Fibroblast of upper back skin (primary cell): ENCODE results near the gene DRAXIN.
A peak's percentile ranks its signal among the peaks of the same experiment; 100 is the strongest.

ENCODE experiments used
- DNase-seq: peaks from one replicate; pipeline ENCODE4 v3.0.0-alpha.2; 2013

Gene DRAXIN

DNA sequence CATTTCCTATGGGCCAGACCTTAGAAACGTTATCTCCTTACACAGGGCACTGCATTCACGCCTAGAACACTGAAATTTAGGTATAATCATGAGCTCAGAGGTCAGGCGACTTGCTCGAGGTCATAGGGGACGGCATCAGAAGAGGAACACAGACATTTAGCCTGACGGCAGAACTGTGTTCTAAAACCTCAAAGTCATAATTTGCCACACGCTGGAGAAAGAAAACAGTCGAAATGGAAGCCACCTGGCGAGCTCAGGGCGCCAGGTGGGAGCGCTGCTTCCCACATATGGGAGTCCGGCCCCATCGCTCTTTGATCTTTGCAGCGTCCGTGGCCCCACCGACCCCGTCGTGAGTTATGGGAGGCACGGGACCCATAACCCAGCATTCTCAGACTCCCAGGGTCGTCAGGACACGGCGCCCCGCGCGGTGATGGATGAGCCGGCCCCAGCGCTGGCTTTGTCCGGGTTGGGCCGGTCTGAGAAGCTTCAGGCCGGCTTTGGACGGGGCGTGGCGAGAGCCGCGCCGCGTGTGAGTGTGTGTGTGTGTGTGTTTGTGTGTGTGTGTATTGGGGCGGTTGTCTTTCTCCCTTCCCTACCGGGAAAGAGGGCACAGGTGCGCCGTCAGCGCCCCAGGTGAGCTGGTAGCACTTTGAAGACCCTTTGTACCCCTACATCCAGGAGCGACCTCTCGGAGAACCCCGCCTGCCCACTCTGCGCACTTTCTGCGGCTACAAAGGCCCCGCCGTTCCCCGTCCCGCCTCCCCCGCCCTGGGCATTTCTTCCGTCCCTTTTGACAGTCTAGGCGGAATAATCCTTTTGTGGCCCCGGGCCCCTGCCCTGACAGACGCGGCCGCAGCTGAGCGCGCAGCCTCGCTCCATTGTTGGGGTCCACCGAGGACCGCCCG lies 861 bp upstream of the DRAXIN start:
- no peak for DNase-seq

DNA sequence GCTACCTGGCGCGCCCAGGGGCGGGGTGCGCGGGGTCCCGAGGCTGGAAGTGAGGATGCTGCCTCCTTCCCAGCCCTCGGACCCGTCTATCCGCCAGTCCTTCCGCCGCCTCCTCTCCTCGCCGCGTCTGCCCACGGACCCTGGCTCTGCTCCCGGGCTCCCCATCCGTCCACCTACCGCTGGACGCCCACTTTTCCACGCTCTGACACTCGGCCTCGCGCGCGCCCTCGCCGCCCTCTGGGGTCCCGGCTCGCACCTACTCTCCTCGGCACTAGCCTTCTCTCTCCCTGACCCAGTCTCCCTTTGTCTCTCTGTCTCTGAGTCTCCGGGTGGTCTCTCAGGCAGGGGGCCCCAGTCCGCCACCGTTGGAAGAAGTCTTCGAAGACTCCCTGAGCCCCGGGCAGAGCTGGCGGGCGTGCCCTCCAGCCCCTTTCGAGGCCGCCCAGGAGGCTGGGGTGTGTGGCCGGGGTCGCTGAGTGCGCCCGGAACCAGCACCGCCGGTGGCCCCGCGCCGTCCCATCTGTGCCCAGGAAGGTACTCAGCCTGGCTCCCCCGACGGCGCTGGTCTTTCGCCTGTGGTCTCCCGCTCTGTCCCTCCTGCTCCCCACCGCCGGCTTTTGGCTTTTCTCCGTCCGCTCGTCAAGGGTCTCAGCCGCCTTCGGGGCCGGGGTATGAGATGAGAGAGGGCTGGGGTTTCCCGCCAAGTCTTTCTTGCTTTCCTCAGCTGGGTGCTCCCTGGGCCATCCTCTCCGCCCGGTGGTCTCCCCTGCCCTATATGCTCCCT lies 610 bp downstream of the DRAXIN start:
- no peak for DNase-seq

DNA sequence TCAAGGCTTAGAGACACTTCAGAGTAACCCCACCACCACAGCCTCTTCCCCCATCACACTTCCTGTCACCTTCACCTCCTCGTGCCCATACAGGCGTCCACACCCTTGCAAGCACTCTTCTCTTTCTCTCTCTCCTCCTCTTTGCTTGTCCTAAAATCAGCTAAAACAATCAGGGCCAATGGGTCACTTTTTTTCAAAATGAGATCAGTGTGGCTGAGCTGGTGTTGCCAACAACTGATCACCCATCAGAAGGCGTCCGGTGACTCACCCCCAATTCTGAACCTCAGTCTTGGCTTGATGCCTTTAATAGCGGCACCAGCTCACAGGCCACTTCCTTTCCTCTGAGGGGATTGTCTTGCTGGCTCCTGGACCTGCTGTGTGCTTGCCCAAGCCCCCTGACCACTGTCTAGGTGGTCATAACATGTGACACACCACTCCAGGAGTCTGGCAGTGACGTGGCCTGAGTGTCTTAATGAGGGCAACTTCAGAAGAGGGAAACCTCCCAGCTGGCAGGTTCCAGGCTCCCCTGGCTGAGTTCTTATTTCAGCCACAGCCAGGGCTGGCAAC lies 1.6 kb downstream of the DRAXIN start:
- peak; percentile 72 for DNase-seq

- DNase-seq = no peak
Observed at GRCh38 chr1:11693917-11694316, 2.4 kb downstream of the DRAXIN start.

- DNase-seq = no peak
Observed at GRCh38 chr1:11695861-11696260, 4.4 kb downstream of the DRAXIN start.

- DNase-seq = no peak
Observed at GRCh38 chr1:11697188-11697892, 5.8 kb downstream of the DRAXIN start.

DNA sequence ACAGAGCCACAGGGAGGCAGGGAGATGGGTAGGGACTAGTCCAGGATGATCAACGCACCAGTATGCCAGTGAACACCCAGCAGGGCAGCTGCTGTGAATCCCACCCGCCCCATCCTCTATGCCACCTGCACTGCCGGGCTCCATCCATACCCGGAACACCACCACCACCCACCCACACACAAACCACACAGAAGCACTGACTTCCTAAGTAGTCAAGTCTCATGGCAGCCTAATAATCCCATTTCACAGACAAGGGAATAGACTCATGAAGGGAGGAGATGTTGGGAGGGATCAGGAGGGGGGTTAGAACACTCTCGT lies 6.3 kb downstream of the DRAXIN start:
- DNase-seq = no peak

DNA sequence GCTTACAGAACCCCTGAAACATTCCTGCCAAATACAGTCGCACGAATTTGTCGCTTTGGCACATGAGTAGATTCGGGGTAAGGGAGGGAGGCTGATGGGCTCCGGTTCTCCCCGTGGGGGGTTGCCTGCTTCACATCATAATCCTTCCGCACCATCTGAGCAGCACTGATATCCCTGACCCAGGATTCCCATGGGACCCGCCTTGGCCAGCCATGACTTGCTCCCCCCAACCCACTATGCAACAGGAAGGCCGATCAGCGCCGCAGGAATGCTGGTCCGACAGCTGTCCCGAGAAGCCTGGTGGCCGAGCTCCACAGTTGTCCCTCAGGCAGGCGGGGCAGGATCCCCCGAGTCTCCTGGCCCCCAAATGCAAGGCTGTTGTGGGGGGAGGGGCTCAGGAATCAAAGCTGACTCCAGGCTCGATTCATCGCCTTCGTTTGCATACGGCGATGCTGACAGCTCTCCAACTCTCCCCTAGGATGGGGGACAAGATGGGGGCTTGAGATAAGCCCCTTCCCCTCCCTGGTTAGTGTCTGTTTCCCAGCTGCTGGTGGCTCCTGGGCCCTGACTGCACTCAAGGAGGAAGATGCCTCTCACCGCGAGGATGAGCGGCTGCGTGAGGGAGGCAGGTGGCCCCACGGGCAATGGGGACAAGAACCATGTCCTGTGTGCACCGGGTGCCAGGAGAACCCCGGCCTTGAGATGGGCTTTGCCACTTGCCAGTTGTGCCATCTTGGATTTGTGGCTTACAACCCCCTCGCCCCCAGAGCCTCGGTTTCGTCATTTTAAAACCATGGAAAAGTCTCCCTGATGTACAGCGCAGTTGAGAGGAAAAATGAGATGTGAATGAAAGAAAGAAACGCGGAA lies 9.3 kb downstream of the DRAXIN start:
- DNase-seq = peak; percentile 5

GRCh38 chr1:11701551-11701961 lies 10.0 kb downstream of the DRAXIN start:
- no peak for DNase-seq

- DNase-seq = no peak
Observed at GRCh38 chr1:11701981-11702803, 10.7 kb downstream of the DRAXIN start.

- DNase-seq = no peak
Observed at GRCh38 chr1:11703357-11704193, 12.1 kb downstream of the DRAXIN start.

GRCh38 chr1:11704194-11704529 lies 12.7 kb downstream of the DRAXIN start:
- DNase-seq = no peak

DNA sequence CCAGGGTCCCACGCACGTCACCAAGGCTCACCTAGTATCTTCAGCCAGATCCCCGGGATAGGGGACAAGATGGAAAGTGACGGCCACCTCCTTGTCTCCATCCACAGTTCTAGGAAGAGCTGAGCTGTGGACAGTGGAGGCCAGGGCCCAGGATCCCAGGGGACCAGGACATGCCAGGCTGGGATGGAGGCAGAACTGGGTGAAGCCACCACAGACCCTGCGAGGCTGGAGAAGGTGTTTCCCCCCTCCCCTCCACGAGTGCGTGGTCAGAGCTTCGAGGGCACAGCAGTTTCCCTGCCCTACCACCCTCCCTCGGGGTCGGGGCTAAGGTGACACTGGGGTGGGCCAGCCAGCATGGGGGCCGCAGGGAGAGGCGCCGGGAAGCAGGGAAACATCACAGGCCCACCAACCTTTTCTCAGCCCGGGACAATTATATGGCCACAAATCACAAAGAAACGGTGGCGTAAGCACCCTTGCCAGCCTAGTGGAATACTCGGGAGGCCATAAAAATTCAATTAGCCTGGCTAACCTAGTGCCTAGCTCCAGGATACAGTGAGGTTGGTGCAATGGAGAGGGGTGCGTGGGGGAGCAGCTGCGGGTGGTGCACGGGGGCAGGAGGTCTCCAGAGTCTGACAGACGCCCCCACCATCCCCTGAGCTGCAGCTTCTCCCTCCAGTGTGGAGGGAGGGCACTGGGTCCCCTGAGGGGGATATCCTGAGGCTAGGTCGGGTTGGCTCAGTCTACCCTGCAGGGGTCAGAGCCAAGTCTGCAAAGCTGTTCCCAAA lies 13.4 kb downstream of the DRAXIN start:
- no peak for DNase-seq

- DNase-seq = no peak
Observed at GRCh38 chr1:11705596-11705995, 14.1 kb downstream of the DRAXIN start.

- no peak for DNase-seq
Observed at GRCh38 chr1:11706292-11706691, 14.8 kb downstream of the DRAXIN start.

DNA sequence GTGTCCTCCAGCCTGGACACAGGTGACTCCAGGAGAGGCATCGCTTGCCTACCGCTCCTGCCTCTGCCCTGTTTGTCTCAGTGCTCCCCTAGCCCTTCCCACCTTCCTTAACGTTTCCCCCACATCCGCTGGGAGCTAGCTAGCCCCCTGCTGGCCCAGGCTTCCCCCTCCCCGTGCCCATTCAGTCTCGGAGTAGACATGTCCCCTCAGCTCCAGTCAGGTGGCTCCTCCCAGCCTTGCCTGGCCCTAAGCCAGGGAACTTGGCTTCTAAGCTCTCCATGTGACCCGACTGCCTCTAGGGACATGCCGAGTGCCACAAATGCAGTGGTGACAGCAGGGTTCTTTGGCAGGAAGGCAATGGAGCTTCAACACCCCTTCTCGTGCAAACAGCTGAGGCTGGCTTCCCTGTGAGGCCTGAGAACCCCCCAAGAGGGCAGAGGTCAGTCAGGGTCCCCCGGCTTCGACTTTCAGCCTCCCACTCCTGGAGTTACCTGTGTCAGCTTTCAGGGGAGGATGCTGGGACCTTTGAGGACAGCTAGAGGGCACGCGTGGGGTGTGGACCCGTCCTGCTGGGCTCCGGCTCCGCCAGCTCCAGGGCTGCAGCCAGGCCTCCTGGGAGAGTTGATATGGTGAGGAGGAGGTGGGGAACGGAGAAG lies 16.2 kb downstream of the DRAXIN start:
- DNase-seq = no peak

DNA sequence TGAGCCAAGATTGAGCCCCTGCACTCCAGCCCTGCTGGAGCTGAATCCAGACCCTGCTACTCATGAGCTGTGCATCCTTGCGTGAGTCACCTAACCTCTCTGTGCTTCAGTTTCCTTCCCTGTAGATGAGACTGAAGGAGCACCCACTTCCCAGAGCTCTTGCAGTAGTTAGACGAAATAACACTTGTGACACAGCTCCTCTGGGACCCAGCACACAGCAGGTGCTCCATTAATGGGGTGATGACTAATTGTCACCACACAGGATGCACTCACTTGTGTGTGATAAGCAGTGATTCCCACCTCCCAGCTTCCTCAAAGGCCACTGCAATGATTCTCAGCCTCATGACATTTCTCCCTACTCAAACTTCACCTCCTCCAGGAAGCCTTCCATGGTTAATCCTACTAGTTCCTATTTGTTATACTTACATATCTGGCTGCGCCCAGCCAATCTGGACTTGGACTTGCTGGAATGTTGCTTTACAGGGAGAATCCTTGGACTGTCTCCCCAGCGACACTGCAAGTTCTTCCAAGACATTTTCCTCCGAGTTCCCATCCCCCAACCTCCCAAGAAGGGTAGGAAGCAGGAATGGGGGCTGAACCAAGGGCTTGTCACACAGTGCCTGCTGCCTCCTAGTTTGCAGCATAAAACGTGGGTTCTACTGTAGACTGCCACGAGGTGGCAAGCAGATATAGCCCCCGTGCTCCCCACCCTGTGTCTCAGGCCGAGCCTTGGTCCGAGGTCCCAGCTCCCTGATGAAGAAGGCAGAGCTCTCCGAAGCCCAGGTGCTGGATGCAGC lies 17.2 kb downstream of the DRAXIN start:
- no peak for DNase-seq

DNA sequence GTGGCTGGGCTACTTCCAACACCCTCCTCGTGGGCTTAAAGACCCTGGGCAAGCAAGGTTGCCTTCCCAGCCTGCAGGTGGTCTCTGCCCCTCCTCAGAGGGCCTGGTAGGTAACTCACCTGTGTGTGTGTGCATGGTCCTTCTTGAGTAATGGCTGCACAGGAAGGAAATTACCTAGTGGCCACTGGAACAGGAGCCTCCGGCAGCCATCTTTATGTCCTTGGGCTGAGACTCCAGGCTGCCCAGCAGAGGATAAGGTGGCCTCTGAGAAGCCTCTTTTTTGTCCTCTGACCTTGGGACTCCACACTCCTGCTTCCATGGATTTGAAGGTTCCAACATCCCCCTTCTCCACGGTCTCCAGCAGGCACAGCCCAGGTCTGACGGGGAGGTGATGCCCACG lies 20.0 kb downstream of the DRAXIN start:
- no peak for DNase-seq
